Prostate gland (tissue), 2 donors: ENCODE measurements around the gene GSTA4. TPM values are rescaled to one million over a fixed set of nuclear protein-coding genes. Genes with fewer than 3 reads are reported as not detected.

Experiments used
- DNase-seq: peaks from one replicate; pipeline ENCODE4 v3.0.0-alpha.2; 2019; ENCODE audit warnings: low spot score
- H3K27ac ChIP-seq, 2 donors: fragments of 200-600 bp; sonication (generic); 2 replicates each; pipeline ENCODE4 v1.5.1; 2017 to 2019
- H3K27me3 ChIP-seq: fragments of 200-600 bp; sonication (generic); replicated peaks from 2 replicates; pipeline ENCODE4 v1.5.1; 2019; ENCODE audit not compliant: insufficient read depth
- H3K36me3 ChIP-seq, 2 donors: fragments of 200-600 bp; sonication (generic); 1 replicate in 1 of 2; 2 replicates in 1 of 2; pipeline versions ENCODE4 v1.5.1 to v1.8.1; 2017 to 2019
- H3K4me1 ChIP-seq: fragments of 200-600 bp; sonication (generic); replicated peaks from 2 replicates; pipeline ENCODE4 v1.5.1; 2019
- H3K4me3 ChIP-seq, 2 donors: fragments of 200-600 bp; sonication (generic); 2 replicates each; pipeline ENCODE4 v1.5.1; 2017 to 2019
- H3K9me3 ChIP-seq: fragments of 200-600 bp; sonication (generic); 2 replicates; pipeline ENCODE4 v1.5.1; 2017
- CTCF ChIP-seq, 4 experiments: fragments of 200-600 bp in 2 of 4; fragments of 450-650 bp in 2 of 4; sonication (generic) in 2 of 4; IDR thresholded peaks; 1 replicate in 3 of 4; 2 replicates in 1 of 4; pipeline ENCODE4 v1.5.1; 2016 to 2019; ENCODE audit warnings: antibody characterized with exemption in 4 of 4, mild to moderate bottlenecking in 2 of 4, moderate library complexity in 2 of 4
- POLR2A ChIP-seq: fragments of 450-650 bp; IDR thresholded peaks from one replicate; pipeline ENCODE4 v1.6.1; 2016; ENCODE audit warnings: antibody characterized with exemption, mild to moderate bottlenecking
- POLR2AphosphoS5 ChIP-seq: sonication (generic); formaldehyde crosslinking; IDR thresholded peaks from one replicate; pipeline ENCODE4 v1.6.1; 2017; ENCODE audit warnings: antibody characterized with exemption
- WGBS: methylation state at CpG from one replicate; pipeline ENCODE4 v1.1.5; 2018; 5-methylcytosine and 5-hydroxymethylcytosine counted together
- intact Hi-C: fragments of 100-400 bp; cut with DNase I; formaldehyde crosslinking; loops from one replicate; pipeline ENCODE4 v1.14.2; 2022
- total RNA-seq, 2 donors: library from RNA; depleted of rRNA; stranded (reverse); fragments of >200 nt; gene quantifications; one replicate each; pipeline ENCODE4 v1.1.0, GENCODE V29; 2016

Gene GSTA4
- total RNA-seq, 2 donors from 2014 or later = 62.2 to 96.7 TPM

GRCh38 chr6:52981222-52981900 lies 13.7 kb downstream of the GSTA4 start:
- Histone ChIP-seq H3K27ac (no peak overlapping the region), H3K4me1 (no peaks in the 10 kb centered on the region), H3K36me3 (no peaks in the 10 kb centered on the region), H3K9me3 (no peaks in the 10 kb centered on the region), H3K27me3 (no peaks in the 10 kb centered on the region), H3K4me3 (no peak overlapping the region)
- no peak for DNase-seq
- intact Hi-C loops = no loop called here
- no peak for TF ChIP-seq POLR2AphosphoS5
- no peak for TF ChIP-seq CTCF (IDR thresholded peaks at IDR 0.05)
- no peak for TF ChIP-seq POLR2A

GRCh38 chr6:52976591-52977035 lies 18.5 kb downstream of the GSTA4 start:
- 47% methylated on average over 3 of the region's 3 CpGs for WGBS
- no peaks in the 10 kb centered on the region for H3K4me1 ChIP-seq
- no peak overlapping the region for H3K4me3 ChIP-seq
- no peak overlapping the region for H3K27ac ChIP-seq
- H3K27me3 ChIP-seq = no peaks in the 10 kb centered on the region
- no peak for DNase-seq
- TF ChIP-seq POLR2AphosphoS5 = no peak
- no peak for TF ChIP-seq CTCF (IDR thresholded peaks at IDR 0.05)
- TF ChIP-seq POLR2A = no peak
- no peaks in the 10 kb centered on the region for H3K36me3 ChIP-seq
- intact Hi-C loops = no loop called here
- no peaks in the 10 kb centered on the region for H3K9me3 ChIP-seq

GRCh38 chr6:52976149-52976548 lies 18.9 kb downstream of the GSTA4 start:
- no peak for TF ChIP-seq POLR2AphosphoS5
- TF ChIP-seq POLR2A = no peak
- TF ChIP-seq CTCF (IDR thresholded peaks at IDR 0.05) = no peak
- Histone ChIP-seq H3K4me3 (no peak overlapping the region), H3K27ac (no peak overlapping the region), H3K4me1 (no peaks in the 10 kb centered on the region), H3K27me3 (no peaks in the 10 kb centered on the region), H3K9me3 (no peaks in the 10 kb centered on the region), H3K36me3 (no peaks in the 10 kb centered on the region)
- intact Hi-C loops = no loop called here
- WGBS = 79% methylated on average over 4 of the region's 4 CpGs
- DNase-seq = no peak

GRCh38 chr6:52975580-52975979 lies 19.5 kb downstream of the GSTA4 start:
- Histone ChIP-seq H3K4me3 (no peak overlapping the region), H3K36me3 (no peaks in the 10 kb centered on the region), H3K27me3 (no peaks in the 10 kb centered on the region), H3K27ac (no peak overlapping the region), H3K4me1 (no peaks in the 10 kb centered on the region), H3K9me3 (no peaks in the 10 kb centered on the region)
- 93% methylated on average over 2 of the region's 2 CpGs for WGBS
- TF ChIP-seq CTCF (IDR thresholded peaks at IDR 0.05) = no peak
- no peak for TF ChIP-seq POLR2AphosphoS5
- no peak for TF ChIP-seq POLR2A
- DNase-seq = no peak
- intact Hi-C loops = no loop called here

GRCh38 chr6:52972989-52973388 lies 22.1 kb downstream of the GSTA4 start:
- no peak for DNase-seq
- Histone ChIP-seq H3K9me3 (no peaks in the 10 kb centered on the region), H3K27me3 (no peaks in the 10 kb centered on the region), H3K4me3 (no peak overlapping the region), H3K36me3 (no peaks in the 10 kb centered on the region), H3K4me1 (no peaks in the 10 kb centered on the region), H3K27ac (no peak overlapping the region)
- TF ChIP-seq POLR2AphosphoS5 (no peak), POLR2A (no peak), CTCF (IDR thresholded peaks at IDR 0.05) (no peak)
- intact Hi-C loops = no loop called here
